ENCODE measurements around the gene ASXL2. TPM values are rescaled to one million over a fixed set of nuclear protein-coding genes. Genes with fewer than 3 reads are reported as not detected.
"Not testable (repeated sequence)": the region's sequence is repeated elsewhere in the genome, so short reads cannot be mapped to it uniquely, and the experiment has no call there.

ASXL2 gene
- total RNA-seq, 4 donors from 2014 or later = 12.5 to 24.5 (median 21.0) TPM

DNA sequence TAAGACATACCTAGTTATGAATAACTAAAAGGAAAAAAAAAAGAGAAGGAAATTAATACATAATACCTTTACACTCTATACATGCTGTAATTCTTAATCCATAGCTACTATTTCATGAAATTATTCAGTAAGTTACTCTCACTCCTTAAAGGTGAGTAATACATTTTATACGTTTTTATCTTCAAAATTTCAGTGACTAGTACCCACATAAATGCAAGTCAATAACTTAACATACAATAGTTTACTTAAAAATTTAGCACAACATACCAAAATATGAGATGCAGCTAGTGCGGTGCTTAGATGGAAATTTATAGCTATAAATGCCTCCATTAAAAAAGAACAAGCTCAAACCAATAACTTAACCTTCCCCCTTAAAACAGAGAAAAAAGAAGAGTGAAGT is 168.9 kb downstream of the ASXL2 start:
- DNase-seq (no peak), ATAC-seq (no peak)
- H3K4me3 ChIP-seq = no peak overlapping the region
- no peak overlapping the region for H3K27ac ChIP-seq
- intact Hi-C loops (cut with DNase I; ENCODE audit: low total_unique reads) (no loop called here), in situ Hi-C loops (cut with MboI; ENCODE audit: low sequenced_read_pairs in 4 of 4) (no loop called here)
- TF ChIP-seq CTCF (IDR thresholded peaks at IDR 0.05 in 4 of 5, conservative IDR thresholded peaks at IDR 0.05 in 1 of 5) (no peak), POLR2A (IDR thresholded peaks at IDR 0.05) (no peak)
- no peaks in the 10 kb centered on the region for H3K9me3 ChIP-seq
- H3K36me3 ChIP-seq = no peaks in the 10 kb centered on the region
- no peaks in the 10 kb centered on the region for H3K4me1 ChIP-seq
- peaks cover 0 to 7% (median 5%) of the 10 kb centered on the region in 3 donors for H3K27me3 ChIP-seq

DNA sequence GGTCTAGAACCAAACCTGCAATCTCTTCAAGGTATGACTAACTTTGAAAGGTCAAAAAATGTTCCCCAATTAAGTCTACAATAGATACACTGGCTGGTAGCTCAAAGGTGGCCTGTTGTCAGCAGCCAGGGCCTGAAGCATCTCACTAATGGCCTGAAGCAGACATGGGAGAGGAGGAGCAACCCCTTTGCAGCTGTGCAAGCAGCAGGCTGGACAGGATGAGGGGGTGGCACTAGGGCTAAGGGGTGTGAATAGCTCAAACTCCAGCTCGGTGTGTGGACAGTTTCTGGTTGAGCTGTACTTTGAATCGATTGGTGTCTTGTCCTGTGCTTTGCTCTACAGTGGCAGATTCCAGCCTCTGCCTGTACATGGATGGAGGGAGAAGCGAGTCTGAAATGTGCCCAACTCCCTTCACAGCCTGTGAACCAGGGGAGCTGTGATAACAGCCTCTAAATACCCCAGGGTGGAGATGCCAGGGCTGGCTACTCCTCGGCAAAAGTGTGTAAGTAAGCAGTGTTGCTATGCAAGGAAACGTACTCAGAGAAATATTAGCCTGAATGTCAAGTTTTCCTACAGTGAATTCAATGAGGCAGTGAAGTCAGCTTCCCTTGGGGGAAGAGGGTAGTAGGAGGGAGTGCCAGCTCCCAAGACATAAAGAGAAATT is 170.2 kb downstream of the ASXL2 start:
- no peak for TF ChIP-seq CTCF (IDR thresholded peaks at IDR 0.05 in 4 of 5, conservative IDR thresholded peaks at IDR 0.05 in 1 of 5)
- no peak for TF ChIP-seq POLR2A (IDR thresholded peaks at IDR 0.05)
- in situ Hi-C loops (cut with MboI; ENCODE audit: low sequenced_read_pairs in 4 of 4) (no loop called here), intact Hi-C loops (cut with DNase I; ENCODE audit: low total_unique reads) (no loop called here)
- Histone ChIP-seq H3K4me1 (no peaks in the 10 kb centered on the region), H3K27ac (no peak overlapping the region), H3K36me3 (no peaks in the 10 kb centered on the region), H3K27me3 (peaks cover 0 to 7% (median 5%) of the 10 kb centered on the region in 3 donors), H3K4me3 (no peak overlapping the region), H3K9me3 (no peaks in the 10 kb centered on the region)
- ATAC-seq (no peak), DNase-seq (no peak)

- intact Hi-C loops (cut with DNase I; ENCODE audit: low total_unique reads); DNase-seq; H3K4me3 ChIP-seq; H3K27me3 ChIP-seq; H3K36me3 ChIP-seq; H3K4me1 ChIP-seq; H3K9me3 ChIP-seq; ATAC-seq; H3K27ac ChIP-seq; in situ Hi-C loops (cut with MboI; ENCODE audit: low sequenced_read_pairs in 4 of 4): not testable (repeated sequence)
Observed at GRCh38 chr2:25705575-25705974, 172.7 kb downstream of the ASXL2 start.

DNA sequence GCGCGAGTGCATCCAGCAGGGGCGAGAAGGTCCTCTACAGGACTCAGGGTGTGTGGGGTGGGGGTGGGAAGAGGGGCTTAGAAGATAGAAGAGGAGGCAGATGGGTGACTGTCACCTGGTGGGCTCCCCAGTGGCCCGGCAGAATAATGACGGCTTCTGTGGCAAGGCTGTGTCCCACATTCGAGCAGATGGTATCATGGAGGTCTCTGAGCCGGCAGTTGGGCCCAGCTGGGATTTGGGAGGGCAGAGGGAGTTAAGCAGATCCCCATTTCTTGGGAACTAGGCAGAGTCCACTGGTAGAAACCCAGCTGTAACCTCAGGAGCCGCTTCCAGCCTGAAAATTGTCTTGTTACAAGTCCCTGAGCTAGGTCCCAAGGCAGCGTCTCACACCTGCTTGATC is 176.5 kb downstream of the ASXL2 start:
- in situ Hi-C loops (cut with MboI; ENCODE audit: low sequenced_read_pairs in 4 of 4) (no loop called here), intact Hi-C loops (cut with DNase I; ENCODE audit: low total_unique reads) (no loop called here)
- no peaks in the 10 kb centered on the region for H3K4me1 ChIP-seq
- no peak overlapping the region for H3K27ac ChIP-seq
- no peak for DNase-seq
- ATAC-seq = no peak
- H3K27me3 ChIP-seq = peaks cover 0 to 3% (median 0%) of the 10 kb centered on the region in 3 donors
- H3K4me3 ChIP-seq = no peak overlapping the region
- H3K9me3 ChIP-seq = no peaks in the 10 kb centered on the region
- TF ChIP-seq CTCF (IDR thresholded peaks at IDR 0.05 in 4 of 5, conservative IDR thresholded peaks at IDR 0.05 in 1 of 5) (no peak), POLR2A (IDR thresholded peaks at IDR 0.05) (no peak)
- no peaks in the 10 kb centered on the region for H3K36me3 ChIP-seq

DNA sequence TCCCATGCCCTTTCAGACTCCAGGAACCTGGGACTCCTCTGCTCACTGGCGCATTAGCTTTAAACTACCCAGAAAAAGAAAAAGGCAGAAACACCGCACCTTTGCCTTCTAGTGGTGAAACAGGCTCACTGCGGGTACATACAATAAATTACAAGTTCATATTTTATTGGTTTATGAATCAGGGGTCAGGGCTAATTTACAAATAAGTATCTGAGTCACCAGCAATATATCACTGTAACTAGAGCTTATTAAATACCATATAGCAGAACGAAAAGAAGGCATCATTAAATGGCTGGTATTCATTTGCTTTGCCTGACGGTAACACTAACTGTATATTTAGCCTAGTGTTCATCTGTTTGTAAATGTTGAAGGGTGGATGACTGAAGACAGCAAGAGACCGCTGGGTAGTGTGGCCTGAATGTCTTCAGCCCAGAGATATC is 178.0 kb downstream of the ASXL2 start:
- no peaks in the 10 kb centered on the region for H3K36me3 ChIP-seq
- no peak for ATAC-seq
- intact Hi-C loops (cut with DNase I; ENCODE audit: low total_unique reads) (loop anchor here (1.0 kb wide), 1 partner anchor 93 kb away; no protein-coding TSS in a partner anchor), in situ Hi-C loops (cut with MboI; ENCODE audit: low sequenced_read_pairs in 4 of 4) (no loop called here)
- no peak for DNase-seq
- peaks cover 0 to 3% (median 0%) of the 10 kb centered on the region in 3 donors for H3K27me3 ChIP-seq
- H3K9me3 ChIP-seq = no peaks in the 10 kb centered on the region
- H3K27ac ChIP-seq = no peak overlapping the region
- peak; percentile 29 to 59 (median 52) for TF ChIP-seq CTCF (IDR thresholded peaks at IDR 0.05 in 4 of 5, conservative IDR thresholded peaks at IDR 0.05 in 1 of 5)
- TF ChIP-seq POLR2A (IDR thresholded peaks at IDR 0.05) = no peak
- no peak overlapping the region for H3K4me3 ChIP-seq
- no peaks in the 10 kb centered on the region for H3K4me1 ChIP-seq
